Activated CD4-positive, alpha-beta memory T cell treated with anti-CD3 and anti-CD28 coated beads, Interleukin-2, amount 10 ng/mL, durations not matched to agents 7 days and 5 days (primary cell): ENCODE results near the gene NUCB2. TPM values are rescaled to one million over a fixed set of nuclear protein-coding genes. Genes with fewer than 3 reads are reported as not detected.
"Not testable (repeated sequence)": the region's sequence is repeated elsewhere in the genome, so short reads cannot be mapped to it uniquely, and the experiment has no call there.

Experiments
- CTCF ChIA-PET: fragments of 350-600 bp; sonication (Branson Sonifier 250); formaldehyde crosslinking; loops from one replicate; lab custom pipeline; 2021; ENCODE audit warnings: antibody characterized with exemption, inconsistent platforms; lab: Charles Lee
- POLR2A ChIA-PET: fragments of 350-600 bp; sonication (Branson Sonifier 250); formaldehyde crosslinking; loops from one replicate; lab custom pipeline; 2021; ENCODE audit warnings: antibody characterized with exemption; lab: Charles Lee
- DNase-seq: peaks from one replicate; pipeline ENCODE4 v3.0.0-alpha.2; 2020
- H3K27ac Mint-ChIP-seq: one replicate; pipeline ENCODE4 v1.8.0; 2021; ENCODE audit warnings: mild to moderate bottlenecking, mixed read lengths
- H3K27me3 Mint-ChIP-seq: one replicate; pipeline ENCODE4 v1.8.0; 2021; ENCODE audit warnings: mixed read lengths
- H3K36me3 Mint-ChIP-seq: one replicate; pipeline ENCODE4 v1.8.0; 2021; ENCODE audit warnings: low read depth, mixed read lengths
- H3K4me1 Mint-ChIP-seq: one replicate; pipeline ENCODE4 v1.8.0; 2021; ENCODE audit warnings: mixed read lengths
- H3K4me3 Mint-ChIP-seq: one replicate; pipeline ENCODE4 v1.8.0; 2021; ENCODE audit warnings: mild to moderate bottlenecking, mixed read lengths
- H3K9me3 Mint-ChIP-seq: one replicate; pipeline ENCODE4 v1.8.0; 2021; ENCODE audit warnings: mixed read lengths
- total RNA-seq, 2 experiments: library from RNA; stranded (reverse); gene quantifications; one replicate each; pipeline ENCODE4 v1.2.3, GENCODE V29; 2021

NUCB2 gene
- total RNA-seq, 2 experiments from 2014 or later, result 82.0 to 91.8 TPM

DNA sequence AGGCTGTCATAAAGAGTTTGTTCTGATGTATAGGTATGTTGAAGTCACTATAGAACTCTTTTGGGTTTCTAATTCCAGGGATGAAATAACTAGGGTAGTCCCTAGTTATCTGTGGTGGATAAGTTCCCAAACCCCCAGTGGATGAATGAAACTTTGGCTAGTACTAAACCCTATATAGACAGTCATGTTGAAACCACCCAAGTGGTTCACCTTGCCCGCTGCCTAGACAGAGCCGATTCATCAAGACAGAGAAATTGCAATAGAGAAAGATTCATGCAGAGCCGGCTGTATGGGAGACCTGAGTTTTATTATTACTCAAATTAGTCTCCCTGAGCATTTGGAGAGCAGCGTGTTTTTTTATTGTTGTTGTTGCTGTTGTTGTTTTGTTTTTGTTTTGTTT, 23.8 kb upstream of the NUCB2 start:
- Mint-ChIP-seq H3K27me3 (peaks cover 23% of the 10 kb centered on the region), H3K4me1 (peaks cover 9% of the 10 kb centered on the region), H3K9me3 (no peaks in the 10 kb centered on the region), H3K36me3 (no peaks in the 10 kb centered on the region), H3K4me3 (no peak overlapping the region), H3K27ac (no peak overlapping the region)
- ChIA-PET POLR2A (no interaction called here), CTCF (no interaction called here)
- no peak for DNase-seq

DNA sequence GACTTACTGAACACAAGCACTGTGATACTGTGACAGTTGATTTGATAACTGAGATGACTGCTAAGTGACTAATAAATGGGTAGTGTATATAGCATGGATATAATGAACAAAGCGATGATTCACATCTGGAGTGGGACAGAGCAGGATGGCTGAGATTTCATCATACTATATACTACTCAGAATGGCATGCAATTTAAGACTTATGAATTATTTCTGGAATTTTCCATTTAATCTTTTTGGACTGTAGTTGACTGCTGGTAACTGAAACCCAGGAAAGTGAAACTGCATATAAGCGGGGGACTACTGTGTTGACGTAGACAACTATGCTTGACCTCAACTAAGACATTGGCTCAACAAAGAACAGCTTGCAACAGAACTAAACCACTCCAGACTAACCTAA, 20.0 kb upstream of the NUCB2 start:
- POLR2A ChIA-PET, result no interaction called here
- Mint-ChIP-seq H3K4me1 (peaks cover 9% of the 10 kb centered on the region), H3K27me3 (peaks cover 19% of the 10 kb centered on the region), H3K9me3 (no peaks in the 10 kb centered on the region), H3K36me3 (no peaks in the 10 kb centered on the region), H3K4me3 (no peak overlapping the region), H3K27ac (no peak overlapping the region)
- CTCF ChIA-PET, result interaction anchor here (1.0 kb wide), 1 partner anchor 26 kb away, joined by 3 read pairs; no protein-coding TSS in a partner anchor
- no peak for DNase-seq

DNA sequence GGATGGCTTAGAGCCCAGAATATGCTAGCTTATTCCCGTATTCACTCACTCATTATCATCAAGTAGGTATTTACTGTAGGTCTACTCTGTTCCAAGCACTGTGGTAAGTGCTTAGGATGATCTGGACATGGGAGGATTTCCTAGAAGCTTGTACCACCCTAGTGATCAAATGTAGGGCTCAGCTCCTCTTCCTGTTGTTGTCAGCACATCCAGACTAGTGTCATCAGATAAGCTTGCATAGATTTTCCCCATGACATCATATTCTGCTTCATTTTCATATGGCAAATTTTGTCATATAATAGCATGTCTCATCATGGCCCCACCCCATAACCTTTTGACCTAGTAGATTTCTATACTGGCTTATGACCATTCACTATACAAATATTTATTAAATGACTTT, 19.3 kb upstream of the NUCB2 start:
- POLR2A ChIA-PET, result no interaction called here
- Mint-ChIP-seq H3K4me1 (peaks cover 9% of the 10 kb centered on the region), H3K9me3 (no peaks in the 10 kb centered on the region), H3K36me3 (no peaks in the 10 kb centered on the region), H3K4me3 (no peak overlapping the region), H3K27me3 (peaks cover 17% of the 10 kb centered on the region), H3K27ac (no peak overlapping the region)
- CTCF ChIA-PET, result interaction anchor here (1.0 kb wide), 1 partner anchor 27 kb away, joined by 3 read pairs; no protein-coding TSS in a partner anchor
- no peak for DNase-seq

DNA sequence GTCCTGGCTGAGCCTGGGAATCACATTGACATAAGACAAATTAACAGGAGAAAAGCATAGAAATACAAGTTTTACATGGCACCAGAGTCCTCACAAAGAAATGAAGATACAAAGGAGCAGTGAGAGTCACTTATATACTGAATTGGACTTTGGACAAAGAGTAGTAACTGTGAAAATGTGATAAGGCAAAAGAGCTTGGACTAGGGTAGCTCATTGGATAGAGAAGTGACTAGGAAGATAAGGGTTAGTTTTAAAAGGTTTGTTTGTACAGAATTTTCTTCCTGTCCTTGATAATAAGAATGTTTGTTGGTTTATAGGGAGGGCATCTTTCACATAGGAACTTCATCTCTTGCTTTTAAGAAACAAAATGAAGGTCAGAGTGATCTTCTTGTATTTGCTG, 17.9 kb upstream of the NUCB2 start:
- POLR2A ChIA-PET, result no interaction called here
- DNase-seq, result no peak
- H3K4me3 Mint-ChIP-seq, result no peak overlapping the region
- H3K4me1 Mint-ChIP-seq, result peaks cover 10% of the 10 kb centered on the region
- no peaks in the 10 kb centered on the region for H3K9me3 Mint-ChIP-seq
- H3K27me3 Mint-ChIP-seq, result peaks cover 22% of the 10 kb centered on the region
- CTCF ChIA-PET, result no interaction called here
- H3K27ac Mint-ChIP-seq, result no peak overlapping the region
- no peaks in the 10 kb centered on the region for H3K36me3 Mint-ChIP-seq

DNA sequence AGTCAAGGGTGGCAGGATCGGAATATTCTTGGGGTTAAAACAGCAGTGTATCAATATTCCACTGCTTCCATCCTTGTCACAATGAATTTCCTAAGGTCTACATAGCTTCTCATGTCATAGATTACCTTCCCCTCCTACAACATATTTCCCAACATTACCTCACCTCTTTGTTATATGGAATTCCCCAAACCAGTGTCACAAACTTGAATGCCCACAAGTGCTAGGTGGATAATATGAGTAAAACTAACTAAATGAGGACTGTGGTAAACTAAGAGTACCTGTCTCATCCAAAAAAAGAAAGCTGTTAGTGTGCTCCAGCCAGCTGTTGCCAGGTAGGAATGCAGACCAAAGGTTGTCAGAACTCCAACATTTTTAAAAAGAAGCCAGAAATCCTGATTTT, 17.0 kb upstream of the NUCB2 start:
- H3K9me3 Mint-ChIP-seq, result no peaks in the 10 kb centered on the region
- no peak overlapping the region for H3K4me3 Mint-ChIP-seq
- CTCF ChIA-PET, result no interaction called here
- H3K27me3 Mint-ChIP-seq, result peaks cover 26% of the 10 kb centered on the region
- peaks cover 13% of the 10 kb centered on the region for H3K4me1 Mint-ChIP-seq
- no peaks in the 10 kb centered on the region for H3K36me3 Mint-ChIP-seq
- no peak overlapping the region for H3K27ac Mint-ChIP-seq
- DNase-seq, result no peak
- POLR2A ChIA-PET, result no interaction called here

DNA sequence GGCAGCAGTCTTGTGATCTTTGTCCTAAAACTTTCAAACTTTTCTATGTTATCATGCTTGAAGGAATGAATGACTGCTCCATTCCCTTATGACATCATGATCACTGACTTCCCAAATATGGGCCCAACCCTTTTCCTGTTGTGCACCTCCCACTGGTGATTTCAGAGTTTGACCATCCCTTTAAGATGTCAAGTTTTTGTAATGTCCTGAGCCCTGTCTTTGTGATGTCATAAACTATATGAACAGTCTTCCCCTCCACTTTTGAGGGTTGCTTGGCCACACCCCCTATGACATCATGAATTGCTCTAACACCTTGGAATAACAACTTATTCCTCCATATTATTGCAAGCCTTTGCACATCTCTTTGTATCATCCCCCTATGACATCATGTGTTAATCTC, 16.5 kb upstream of the NUCB2 start:
- no peaks in the 10 kb centered on the region for H3K9me3 Mint-ChIP-seq
- no peaks in the 10 kb centered on the region for H3K36me3 Mint-ChIP-seq
- peaks cover 29% of the 10 kb centered on the region for H3K27me3 Mint-ChIP-seq
- ChIA-PET POLR2A (no interaction called here), CTCF (no interaction called here)
- DNase-seq, result no peak
- H3K27ac Mint-ChIP-seq, result no peak overlapping the region
- H3K4me1 Mint-ChIP-seq, result peaks cover 13% of the 10 kb centered on the region
- H3K4me3 Mint-ChIP-seq, result no peak overlapping the region

DNA sequence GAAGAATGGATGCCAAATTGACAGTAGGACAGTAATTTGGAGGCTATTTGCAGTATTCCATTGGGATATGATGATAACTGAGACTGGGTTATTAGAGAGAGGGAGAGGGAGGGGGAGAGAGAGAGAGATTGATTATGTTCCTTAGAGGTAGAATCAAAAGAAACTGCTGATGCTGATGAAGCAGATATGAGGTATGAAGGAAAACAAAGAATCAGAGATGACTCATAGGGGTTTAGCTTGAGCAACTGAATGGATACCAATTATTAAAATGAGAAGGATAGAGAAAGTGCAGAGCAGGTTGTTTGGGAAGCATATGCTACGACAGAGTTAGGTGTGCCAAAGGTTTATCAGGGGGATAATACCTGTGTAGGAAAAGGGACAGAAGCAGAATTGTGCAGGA, 12.8 kb upstream of the NUCB2 start:
- H3K9me3 Mint-ChIP-seq, result no peaks in the 10 kb centered on the region
- ChIA-PET CTCF (no interaction called here), POLR2A (no interaction called here)

DNA sequence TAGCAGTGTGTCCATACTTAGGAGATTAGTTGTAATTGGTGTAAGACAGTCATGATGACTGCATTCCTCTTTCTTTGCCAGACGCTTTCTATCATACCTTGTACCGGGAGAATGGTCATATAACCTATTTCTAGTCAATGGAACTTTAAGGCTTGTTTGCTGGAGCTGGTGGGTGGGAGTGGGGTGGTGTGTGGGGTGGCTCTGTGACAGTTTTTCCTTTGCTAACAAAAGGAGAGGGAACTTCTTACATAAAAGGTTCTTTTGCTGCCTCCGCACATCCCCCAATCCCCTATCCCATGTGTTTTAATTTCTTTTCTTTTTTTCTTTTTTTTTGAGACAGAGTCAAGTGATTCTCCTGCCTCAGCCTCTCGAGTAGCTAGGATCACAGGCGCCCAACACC, 9.8 kb upstream of the NUCB2 start:
- H3K36me3 Mint-ChIP-seq, result no peaks in the 10 kb centered on the region
- H3K4me3 Mint-ChIP-seq, result no peak overlapping the region
- H3K27ac Mint-ChIP-seq, result no peak overlapping the region
- CTCF ChIA-PET, result interaction anchor here (0.7 kb wide), 1 partner anchor 561 kb away, joined by 3 read pairs; no protein-coding TSS in a partner anchor
- peaks cover 42% of the 10 kb centered on the region for H3K27me3 Mint-ChIP-seq
- H3K9me3 Mint-ChIP-seq, result no peaks in the 10 kb centered on the region
- DNase-seq, result no peak
- H3K4me1 Mint-ChIP-seq, result peaks cover 22% of the 10 kb centered on the region
- POLR2A ChIA-PET, result interaction anchor here (1.4 kb wide), 1 partner anchor 10 kb away, joined by 9 read pairs; the partner anchor contains the start of gene NUCB2

More for the DNA sequence above, 12.8 kb upstream of the NUCB2 start:
- Mint-ChIP-seq H3K4me3 (no peak overlapping the region), H3K36me3 (no peaks in the 10 kb centered on the region), H3K4me1 (peaks cover 18% of the 10 kb centered on the region), H3K27me3 (peaks cover 34% of the 10 kb centered on the region), H3K27ac (no peak overlapping the region)
- DNase-seq, result no peak

DNA sequence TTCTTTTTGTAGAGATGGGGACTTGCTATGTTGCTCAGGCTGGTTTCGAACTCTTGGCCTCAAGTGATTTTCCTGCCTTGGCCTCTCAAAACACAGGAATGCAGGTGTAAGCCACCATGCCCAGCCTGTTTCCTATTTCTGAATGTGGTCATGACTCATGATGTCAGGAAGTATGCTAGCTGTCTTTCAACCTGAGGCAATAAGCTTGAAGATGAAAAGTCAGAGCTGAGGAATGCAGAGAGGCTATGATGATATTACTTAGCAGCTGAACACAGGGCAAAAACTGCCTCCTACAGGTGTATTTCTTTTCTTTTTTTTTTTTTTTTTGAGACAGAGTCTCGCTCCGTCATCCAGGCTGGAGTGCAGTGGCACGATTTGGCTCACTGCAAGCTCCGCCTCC, 9.0 kb upstream of the NUCB2 start:
- ChIA-PET POLR2A (interaction anchor here (1.4 kb wide), 1 partner anchor 9 kb away, joined by 9 read pairs; the partner anchor contains the start of gene NUCB2), CTCF (interaction anchor here (0.6 to 0.7 kb wide), 2 partner anchors 57 to 111 kb away, joined by 3 read pairs; no protein-coding TSS in a partner anchor)
- H3K36me3 Mint-ChIP-seq, result no peaks in the 10 kb centered on the region
- peaks cover 22% of the 10 kb centered on the region for H3K4me1 Mint-ChIP-seq
- H3K4me3 Mint-ChIP-seq, result no peak overlapping the region
- H3K27ac Mint-ChIP-seq, result no peak overlapping the region
- no peaks in the 10 kb centered on the region for H3K9me3 Mint-ChIP-seq
- DNase-seq, result no peak
- H3K27me3 Mint-ChIP-seq, result peaks cover 43% of the 10 kb centered on the region

DNA sequence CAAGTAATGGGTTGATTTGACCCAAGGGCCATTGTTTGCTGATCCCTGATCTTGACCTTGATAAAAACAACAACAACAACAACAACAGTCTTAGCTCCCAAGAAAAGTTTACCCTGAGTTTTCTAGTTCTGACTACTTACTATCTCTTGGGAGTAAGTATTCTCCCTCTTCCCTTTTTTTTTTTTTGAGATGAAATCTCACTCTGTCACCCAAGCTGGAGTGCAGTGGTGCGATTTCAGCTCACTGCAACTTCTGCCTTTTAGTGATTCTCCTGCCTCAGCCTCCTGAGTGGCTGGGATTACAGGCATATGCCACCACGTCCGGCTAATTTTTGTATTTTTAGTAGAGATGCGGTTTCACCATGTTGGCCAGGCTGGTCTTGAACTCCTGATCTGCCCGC, 8.0 kb upstream of the NUCB2 start:
- H3K9me3 Mint-ChIP-seq, H3K4me3 Mint-ChIP-seq, DNase-seq, H3K36me3 Mint-ChIP-seq, H3K27ac Mint-ChIP-seq, POLR2A ChIA-PET: not testable (repeated sequence)
- peaks cover 46% of the 10 kb centered on the region for H3K27me3 Mint-ChIP-seq
- CTCF ChIA-PET, result interaction anchor here (0.6 to 1.0 kb wide), 2 partner anchors 38 to 87 kb away, joined by 3 read pairs; no protein-coding TSS in a partner anchor
- peaks cover 27% of the 10 kb centered on the region for H3K4me1 Mint-ChIP-seq

DNA sequence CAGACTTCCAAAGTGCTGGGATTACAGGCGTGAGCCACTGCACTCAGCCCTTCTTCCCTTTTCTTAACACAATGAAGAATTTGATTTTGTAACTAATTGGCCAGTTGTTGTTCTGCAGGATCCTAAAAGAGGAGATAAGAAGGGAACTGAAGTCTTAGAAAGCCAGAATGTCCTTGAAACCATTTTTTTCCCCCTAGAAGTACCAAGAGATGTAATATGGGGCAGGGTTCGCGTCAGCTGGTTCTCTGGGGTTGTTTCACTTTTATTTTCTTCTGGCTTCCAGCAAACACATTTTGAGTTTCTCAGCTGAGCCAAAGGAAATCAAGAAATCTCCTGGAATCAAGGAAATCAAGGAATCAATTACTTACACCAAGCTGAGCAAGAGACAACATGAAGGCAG, 7.6 kb upstream of the NUCB2 start:
- no peak for DNase-seq
- Mint-ChIP-seq H3K27me3 (peaks cover 46% of the 10 kb centered on the region), H3K4me3 (no peak overlapping the region), H3K27ac (no peak overlapping the region), H3K9me3 (no peaks in the 10 kb centered on the region), H3K4me1 (peaks cover 23% of the 10 kb centered on the region), H3K36me3 (no peaks in the 10 kb centered on the region)
- ChIA-PET POLR2A (no interaction called here), CTCF (interaction anchor here (1.0 kb wide), 1 partner anchor 39 kb away, joined by 3 read pairs; no protein-coding TSS in a partner anchor)

DNA sequence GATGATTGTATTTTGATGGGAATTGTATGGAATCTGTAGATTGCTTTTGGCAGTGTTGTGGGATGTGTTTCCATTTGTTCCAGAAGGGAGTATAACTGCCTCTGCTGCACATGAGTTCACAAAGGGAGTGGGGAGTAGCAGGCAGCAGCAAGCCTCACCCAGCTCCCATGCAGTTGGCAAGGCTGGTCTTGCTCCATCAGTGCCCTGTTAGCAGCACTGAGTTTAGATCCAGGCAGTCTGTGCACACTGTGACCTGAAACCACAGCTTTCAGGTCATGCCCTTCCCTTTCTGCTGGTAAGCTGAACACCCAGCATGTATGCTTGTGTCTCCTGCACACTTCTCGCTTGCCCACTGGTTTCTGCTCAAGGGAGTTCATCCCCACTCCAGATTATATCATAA, 3.7 kb upstream of the NUCB2 start:
- POLR2A ChIA-PET, result interaction anchor here (1.0 kb wide), 1 partner anchor 10 kb away, joined by 3 read pairs; no protein-coding TSS in a partner anchor
- H3K4me1 Mint-ChIP-seq, result peaks cover 36% of the 10 kb centered on the region

DNA sequence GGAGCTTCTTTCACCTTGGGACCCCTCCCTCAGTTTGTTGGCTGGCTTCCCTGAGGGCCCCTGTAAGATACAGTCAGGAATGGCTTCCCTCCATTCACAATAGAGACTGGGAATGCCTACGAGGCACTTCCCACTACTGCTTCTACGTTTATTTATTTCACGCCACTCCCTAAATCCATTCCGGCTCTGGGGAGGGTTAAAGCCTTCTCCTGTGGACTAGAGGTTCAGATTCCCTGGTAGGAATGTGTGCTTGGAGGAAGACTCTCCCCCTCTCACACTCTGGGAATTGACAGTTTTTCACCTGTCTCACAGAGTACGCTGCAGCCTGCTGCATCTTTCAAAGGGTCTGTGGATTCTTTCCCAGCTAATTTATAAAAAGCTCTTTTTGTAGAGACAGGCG, 3.3 kb upstream of the NUCB2 start:
- DNase-seq, result no peak
- Mint-ChIP-seq H3K27me3 (peaks cover 30% of the 10 kb centered on the region), H3K4me3 (no peak overlapping the region), H3K36me3 (peaks cover 2% of the 10 kb centered on the region), H3K27ac (no peak overlapping the region), H3K4me1 (peaks cover 34% of the 10 kb centered on the region), H3K9me3 (no peaks in the 10 kb centered on the region)
- POLR2A ChIA-PET, result interaction anchor here (1.0 kb wide), 1 partner anchor 9 kb away, joined by 3 read pairs; no protein-coding TSS in a partner anchor
- CTCF ChIA-PET, result no interaction called here

More for the DNA sequence above, 3.7 kb upstream of the NUCB2 start:
- Mint-ChIP-seq H3K27ac (no peak overlapping the region), H3K9me3 (no peaks in the 10 kb centered on the region), H3K4me3 (no peak overlapping the region), H3K36me3 (peaks cover 2% of the 10 kb centered on the region), H3K27me3 (peaks cover 30% of the 10 kb centered on the region)
- no peak for DNase-seq
- CTCF ChIA-PET, result no interaction called here
